MM.1S (cell line): ENCODE data around the gene MRPS2.
"Not testable (repeated sequence)": the region's sequence is repeated elsewhere in the genome, so short reads cannot be mapped to it uniquely, and the experiment has no call there.

ENCODE experiments used
- EZH2 ChIP-seq: fragments of 300-600 bp; sonication (generic); optimal IDR thresholded peaks from 2 replicates; pipeline ENCODE3; 2017; ENCODE audit warnings: low read depth, mild to moderate bottlenecking, antibody characterized with exemption, low read length, mixed read lengths
- EZH2phosphoT487 ChIP-seq: fragments of 300-600 bp; sonication (generic); IDR thresholded peaks from 2 replicates; pipeline ENCODE4 v1.6.1; 2018; ENCODE audit warnings: antibody characterized with exemption, low read length
- TF ChIP-seq, protein P1 (sequence below): fragments of 300-600 bp; sonication (generic); IDR thresholded peaks from 2 replicates; pipeline ENCODE4 v1.5.1; 2016; ENCODE audit warnings: antibody characterized with exemption, low read length, mixed read lengths

DNA sequence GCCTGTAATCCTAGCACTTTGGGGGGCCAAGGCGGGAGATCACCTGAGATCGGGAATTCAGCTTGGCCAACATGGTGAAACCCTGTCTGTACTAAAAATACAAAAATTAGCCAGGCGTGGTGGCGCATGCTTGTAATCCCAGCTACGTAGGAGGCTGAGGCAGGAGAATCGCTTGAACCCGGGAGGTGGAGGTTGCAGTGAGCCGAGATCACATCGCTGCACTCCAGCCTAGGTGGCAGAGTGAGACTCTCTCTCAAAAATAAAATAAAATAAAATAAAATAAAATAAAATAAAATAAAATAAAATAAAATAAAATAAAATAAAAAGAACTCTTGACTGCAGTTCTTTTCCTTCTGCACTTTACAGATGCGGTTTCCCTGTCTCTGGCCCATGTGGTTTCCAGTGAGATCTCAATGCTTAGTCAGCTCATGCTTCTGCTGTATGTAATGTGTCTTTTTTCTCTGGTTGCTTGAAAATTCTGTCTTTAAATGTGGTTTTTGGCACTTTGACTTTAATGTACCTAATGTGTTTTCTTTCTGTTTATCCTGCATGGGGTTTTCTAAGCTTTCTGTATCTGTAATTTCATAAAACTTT, 28.5 kb downstream of the MRPS2 start:
- TF ChIP-seq, protein P1, sequence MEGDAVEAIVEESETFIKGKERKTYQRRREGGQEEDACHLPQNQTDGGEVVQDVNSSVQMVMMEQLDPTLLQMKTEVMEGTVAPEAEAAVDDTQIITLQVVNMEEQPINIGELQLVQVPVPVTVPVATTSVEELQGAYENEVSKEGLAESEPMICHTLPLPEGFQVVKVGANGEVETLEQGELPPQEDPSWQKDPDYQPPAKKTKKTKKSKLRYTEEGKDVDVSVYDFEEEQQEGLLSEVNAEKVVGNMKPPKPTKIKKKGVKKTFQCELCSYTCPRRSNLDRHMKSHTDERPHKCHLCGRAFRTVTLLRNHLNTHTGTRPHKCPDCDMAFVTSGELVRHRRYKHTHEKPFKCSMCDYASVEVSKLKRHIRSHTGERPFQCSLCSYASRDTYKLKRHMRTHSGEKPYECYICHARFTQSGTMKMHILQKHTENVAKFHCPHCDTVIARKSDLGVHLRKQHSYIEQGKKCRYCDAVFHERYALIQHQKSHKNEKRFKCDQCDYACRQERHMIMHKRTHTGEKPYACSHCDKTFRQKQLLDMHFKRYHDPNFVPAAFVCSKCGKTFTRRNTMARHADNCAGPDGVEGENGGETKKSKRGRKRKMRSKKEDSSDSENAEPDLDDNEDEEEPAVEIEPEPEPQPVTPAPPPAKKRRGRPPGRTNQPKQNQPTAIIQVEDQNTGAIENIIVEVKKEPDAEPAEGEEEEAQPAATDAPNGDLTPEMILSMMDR: not testable (repeated sequence)
- not testable (repeated sequence) for TF ChIP-seq EZH2phosphoT487, EZH2
